HG02973 (cell line): Measurements from ENCODE around the gene RSPH10B2.
"Not testable (repeated sequence)": the region's sequence is repeated elsewhere in the genome, so short reads cannot be mapped to it uniquely, and the experiment has no call there.

Source experiments
- ATAC-seq: cut with Tn5 transposase; IDR thresholded peaks from one replicate; pipeline ENCODE4 v1.9.1; 2021; ENCODE audit warnings: moderate library complexity; ENCODE audit not compliant: unreplicated experiment

The RSPH10B2 gene

GRCh38 chr7:6781581-6781980, 27.7 kb downstream of the RSPH10B2 start:
- not testable (repeated sequence) for ATAC-seq

- ATAC-seq = not testable (repeated sequence)
Observed at GRCh38 chr7:6789353-6789752, 35.5 kb downstream of the RSPH10B2 start.

GRCh38 chr7:6792113-6792872, 38.4 kb downstream of the RSPH10B2 start:
- not testable (repeated sequence) for ATAC-seq

- not testable (repeated sequence) for ATAC-seq
Observed at GRCh38 chr7:6794276-6794675, 40.4 kb downstream of the RSPH10B2 start.

GRCh38 chr7:6797218-6797617, 43.3 kb downstream of the RSPH10B2 start:
- ATAC-seq = not testable (repeated sequence)

GRCh38 chr7:6798047-6798446, 44.1 kb downstream of the RSPH10B2 start:
- ATAC-seq = not testable (repeated sequence)

- ATAC-seq = not testable (repeated sequence)
Observed at GRCh38 chr7:6799887-6800286, 46.0 kb downstream of the RSPH10B2 start.

GRCh38 chr7:6800331-6800730, 46.4 kb downstream of the RSPH10B2 start:
- not testable (repeated sequence) for ATAC-seq

GRCh38 chr7:6807393-6807918, 53.6 kb downstream of the RSPH10B2 start:
- ATAC-seq = not testable (repeated sequence)

GRCh38 chr7:6807959-6808358, 54.1 kb downstream of the RSPH10B2 start:
- not testable (repeated sequence) for ATAC-seq

GRCh38 chr7:6813011-6813410, 59.1 kb downstream of the RSPH10B2 start:
- ATAC-seq = not testable (repeated sequence)

GRCh38 chr7:6815470-6815869, 61.6 kb downstream of the RSPH10B2 start:
- ATAC-seq = not testable (repeated sequence)

GRCh38 chr7:6821622-6822021, 67.7 kb downstream of the RSPH10B2 start:
- not testable (repeated sequence) for ATAC-seq

- peak; percentile 38 for ATAC-seq
Observed at GRCh38 chr7:6825236-6826125, 71.6 kb downstream of the RSPH10B2 start.

GRCh38 chr7:6826151-6826550, 72.2 kb downstream of the RSPH10B2 start, which contains the start of gene CCZ1B:
TSS of gene CCZ1B (minus strand) at chr7:6826275. CDS start at chr7:6826197, 78 bp downstream.
- peak; percentile 98 for ATAC-seq

GRCh38 chr7:6827180-6827579, 73.3 kb downstream of the RSPH10B2 start:
- not testable (repeated sequence) for ATAC-seq

GRCh38 chr7:6829616-6830015, 75.7 kb downstream of the RSPH10B2 start:
- not testable (repeated sequence) for ATAC-seq

- ATAC-seq = not testable (repeated sequence)
Observed at GRCh38 chr7:6830026-6830425, 76.1 kb downstream of the RSPH10B2 start.

GRCh38 chr7:6831018-6831725, 77.3 kb downstream of the RSPH10B2 start:
- ATAC-seq = no peak

GRCh38 chr7:6833636-6834035, 79.7 kb downstream of the RSPH10B2 start:
- no peak for ATAC-seq

GRCh38 chr7:6835521-6835920, 81.6 kb downstream of the RSPH10B2 start:
- ATAC-seq = not testable (repeated sequence)
